Stimulated activated CD4-positive, alpha-beta T cell treated with anti-CD3 and anti-CD28 coated beads, Interleukin-2, amount 100 ng/mL, for 48 hours (primary cell): ENCODE results near the gene MDC1.
"Not testable (repeated sequence)": the region's sequence is repeated elsewhere in the genome, so short reads cannot be mapped to it uniquely, and the experiment has no call there.

Experiments
- DNase-seq, 2 donors: peaks; one replicate each; pipeline ENCODE4 v3.0.0-alpha.2; 2020

The MDC1 gene, protein sequence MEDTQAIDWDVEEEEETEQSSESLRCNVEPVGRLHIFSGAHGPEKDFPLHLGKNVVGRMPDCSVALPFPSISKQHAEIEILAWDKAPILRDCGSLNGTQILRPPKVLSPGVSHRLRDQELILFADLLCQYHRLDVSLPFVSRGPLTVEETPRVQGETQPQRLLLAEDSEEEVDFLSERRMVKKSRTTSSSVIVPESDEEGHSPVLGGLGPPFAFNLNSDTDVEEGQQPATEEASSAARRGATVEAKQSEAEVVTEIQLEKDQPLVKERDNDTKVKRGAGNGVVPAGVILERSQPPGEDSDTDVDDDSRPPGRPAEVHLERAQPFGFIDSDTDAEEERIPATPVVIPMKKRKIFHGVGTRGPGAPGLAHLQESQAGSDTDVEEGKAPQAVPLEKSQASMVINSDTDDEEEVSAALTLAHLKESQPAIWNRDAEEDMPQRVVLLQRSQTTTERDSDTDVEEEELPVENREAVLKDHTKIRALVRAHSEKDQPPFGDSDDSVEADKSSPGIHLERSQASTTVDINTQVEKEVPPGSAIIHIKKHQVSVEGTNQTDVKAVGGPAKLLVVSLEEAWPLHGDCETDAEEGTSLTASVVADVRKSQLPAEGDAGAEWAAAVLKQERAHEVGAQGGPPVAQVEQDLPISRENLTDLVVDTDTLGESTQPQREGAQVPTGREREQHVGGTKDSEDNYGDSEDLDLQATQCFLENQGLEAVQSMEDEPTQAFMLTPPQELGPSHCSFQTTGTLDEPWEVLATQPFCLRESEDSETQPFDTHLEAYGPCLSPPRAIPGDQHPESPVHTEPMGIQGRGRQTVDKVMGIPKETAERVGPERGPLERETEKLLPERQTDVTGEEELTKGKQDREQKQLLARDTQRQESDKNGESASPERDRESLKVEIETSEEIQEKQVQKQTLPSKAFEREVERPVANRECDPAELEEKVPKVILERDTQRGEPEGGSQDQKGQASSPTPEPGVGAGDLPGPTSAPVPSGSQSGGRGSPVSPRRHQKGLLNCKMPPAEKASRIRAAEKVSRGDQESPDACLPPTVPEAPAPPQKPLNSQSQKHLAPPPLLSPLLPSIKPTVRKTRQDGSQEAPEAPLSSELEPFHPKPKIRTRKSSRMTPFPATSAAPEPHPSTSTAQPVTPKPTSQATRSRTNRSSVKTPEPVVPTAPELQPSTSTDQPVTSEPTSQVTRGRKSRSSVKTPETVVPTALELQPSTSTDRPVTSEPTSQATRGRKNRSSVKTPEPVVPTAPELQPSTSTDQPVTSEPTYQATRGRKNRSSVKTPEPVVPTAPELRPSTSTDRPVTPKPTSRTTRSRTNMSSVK (N-terminal part only)

DNA sequence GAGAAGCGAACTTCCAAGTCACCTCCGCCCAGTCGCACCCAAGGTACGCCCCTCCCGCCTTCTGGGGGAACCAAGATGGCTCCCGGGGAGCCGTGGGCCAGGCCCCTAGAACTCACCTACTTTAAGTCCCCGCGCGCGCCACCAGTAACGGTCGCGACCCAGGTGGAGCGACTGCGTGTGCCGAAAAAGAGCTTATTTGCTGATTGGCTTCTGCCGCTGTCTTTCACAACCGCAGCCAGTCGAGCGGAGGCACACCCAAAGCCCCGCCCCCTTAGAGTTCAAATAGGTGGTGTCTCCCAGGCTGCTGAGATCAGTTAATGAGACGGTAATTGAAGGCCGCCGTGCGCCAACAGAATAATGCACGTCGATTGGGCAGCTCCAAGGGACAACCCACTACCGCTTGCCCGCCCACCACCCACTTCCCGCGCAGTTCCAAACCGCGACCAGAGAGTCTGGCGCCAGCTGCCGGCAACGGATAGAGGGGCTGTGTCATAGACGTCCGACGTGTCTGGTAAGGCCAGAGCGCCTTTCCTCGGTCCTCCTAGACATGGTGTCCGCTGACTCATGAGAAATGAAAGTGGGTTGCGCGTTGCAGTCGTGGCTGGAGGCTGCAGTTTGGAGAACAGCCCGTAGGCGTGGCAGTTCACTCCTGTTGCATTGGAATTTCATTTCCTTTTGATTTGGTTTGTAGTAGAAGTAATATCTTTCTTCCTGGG is at the start of gene MDC1:
TSS of gene MDC1 (minus strand) at position 153 of the 716 bp plus-strand sequence. CDS start 2,106 bp downstream, outside the sequence.
- DNase-seq, result peak; percentile 95 to 96

DNA sequence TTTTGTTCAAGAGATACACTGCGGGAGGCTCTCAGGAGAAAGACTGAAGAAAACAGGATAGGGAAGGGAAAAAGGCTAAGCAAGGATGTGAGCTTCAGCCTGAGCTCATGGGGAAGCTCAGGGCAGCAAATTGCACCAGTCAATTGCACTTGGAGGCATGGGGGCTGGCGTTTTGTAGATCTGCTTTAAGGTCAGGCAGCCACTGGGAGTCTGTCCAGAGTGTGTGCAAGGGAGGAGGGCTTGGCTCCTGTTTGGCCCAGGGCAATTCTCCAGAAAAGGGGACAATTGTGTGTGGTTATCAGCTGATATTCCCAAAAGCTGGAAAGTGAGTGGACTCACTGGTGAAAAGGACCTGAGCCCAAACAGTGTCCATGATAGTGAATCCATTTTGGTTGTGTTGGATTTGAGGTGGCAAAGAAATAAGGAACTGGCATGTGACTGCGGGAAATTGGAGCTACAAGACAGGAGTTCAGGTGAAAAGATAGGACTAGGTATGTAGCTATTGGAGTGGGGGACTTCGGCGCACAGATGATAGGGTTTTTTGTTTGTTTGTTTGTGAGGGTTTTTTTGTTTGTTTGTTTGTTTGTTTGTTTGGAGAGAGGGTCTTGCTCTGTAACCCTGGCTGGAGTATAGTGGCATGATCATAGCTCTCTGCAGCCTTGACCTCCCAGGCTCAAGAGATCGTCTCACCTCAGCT is 49.5 kb upstream of the MDC1 start:
- DNase-seq, result no peak

DNA sequence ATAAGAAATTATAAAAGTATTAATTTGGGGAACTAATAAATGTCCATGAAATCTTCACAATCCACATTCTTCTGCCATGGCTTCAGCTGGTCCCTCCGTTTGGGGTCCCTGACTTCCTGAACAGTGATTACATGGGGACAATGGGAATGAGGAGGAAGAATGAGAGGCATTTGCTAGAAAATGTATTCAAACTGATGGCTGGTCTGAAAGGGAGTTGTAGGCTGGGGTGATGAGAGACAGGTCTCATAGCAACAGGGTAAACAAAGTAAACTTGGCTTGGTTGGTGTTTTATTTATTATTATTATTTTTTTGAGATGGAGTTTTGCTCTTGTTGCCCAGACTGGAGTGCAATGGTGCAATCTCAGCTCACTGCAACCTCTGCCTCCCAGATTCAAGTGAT is 48.4 kb upstream of the MDC1 start:
- DNase-seq, result not testable (repeated sequence)

DNA sequence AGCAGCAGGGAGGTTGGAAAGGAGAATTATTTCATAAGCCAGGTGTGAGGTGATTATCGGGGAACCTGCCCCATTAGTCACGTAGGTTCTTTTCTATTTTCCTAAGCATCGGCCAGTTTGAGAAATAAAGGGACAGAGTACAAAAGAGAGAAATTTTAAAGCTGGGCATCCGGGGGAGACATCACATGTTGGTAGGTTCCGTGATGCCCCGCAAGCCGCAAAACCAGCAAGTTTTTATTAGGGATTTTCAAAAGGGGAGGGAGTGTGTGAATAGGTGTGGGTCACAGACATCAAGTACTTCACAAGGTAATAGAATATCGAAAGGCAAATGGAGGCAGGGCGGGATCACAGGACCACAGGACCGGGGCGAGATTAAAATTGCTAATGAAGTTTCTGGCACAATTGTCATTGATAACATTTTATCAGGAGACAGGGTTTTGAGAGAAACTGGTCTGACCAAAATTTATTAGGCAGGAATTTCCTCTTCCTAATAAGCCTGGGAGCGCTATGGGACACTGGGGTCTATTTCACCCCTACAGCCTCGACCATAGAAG is 47.5 kb upstream of the MDC1 start:
- DNase-seq, result not testable (repeated sequence)

DNA sequence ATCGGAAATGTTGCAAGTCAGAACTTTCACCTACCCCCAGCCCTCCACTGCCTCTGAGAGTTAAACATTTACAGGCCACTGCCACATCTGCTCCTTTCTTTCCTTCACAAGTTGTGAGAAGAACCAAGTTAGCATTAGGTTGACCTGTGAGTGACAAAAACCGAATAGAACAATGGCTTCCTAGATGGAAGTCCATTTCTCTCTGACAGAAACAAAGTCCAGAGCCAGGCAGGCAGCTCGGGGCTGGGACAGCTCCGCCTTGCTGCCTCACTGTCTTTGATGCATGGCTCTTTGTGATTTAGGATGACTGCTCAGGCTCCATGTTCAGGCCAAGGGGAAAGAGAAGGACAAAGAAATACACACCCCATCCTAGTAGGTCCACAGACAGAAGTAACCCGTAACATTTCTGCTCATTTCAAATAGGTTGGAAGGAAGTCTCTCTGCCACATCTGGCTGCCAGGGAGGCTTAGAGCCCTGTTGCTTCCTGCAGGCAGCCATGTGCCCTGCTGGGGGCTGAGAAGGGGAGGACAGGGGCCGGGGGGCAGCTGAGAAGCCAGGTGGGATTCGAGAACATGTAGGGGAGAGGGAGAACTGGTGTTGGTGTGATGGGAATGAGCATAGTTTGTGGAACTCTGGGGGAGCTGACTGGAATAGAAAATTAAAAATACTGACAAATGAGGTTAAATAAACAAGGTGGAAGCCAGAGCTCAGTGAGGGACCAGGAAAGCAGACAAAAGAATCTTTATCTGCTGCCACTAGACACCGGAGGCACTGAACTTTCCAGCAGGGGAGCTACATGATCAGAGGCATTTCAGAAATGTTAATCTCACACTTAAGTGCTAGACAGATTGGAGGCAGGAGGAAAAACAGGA is 46.8 kb upstream of the MDC1 start:
- no peak for DNase-seq

DNA sequence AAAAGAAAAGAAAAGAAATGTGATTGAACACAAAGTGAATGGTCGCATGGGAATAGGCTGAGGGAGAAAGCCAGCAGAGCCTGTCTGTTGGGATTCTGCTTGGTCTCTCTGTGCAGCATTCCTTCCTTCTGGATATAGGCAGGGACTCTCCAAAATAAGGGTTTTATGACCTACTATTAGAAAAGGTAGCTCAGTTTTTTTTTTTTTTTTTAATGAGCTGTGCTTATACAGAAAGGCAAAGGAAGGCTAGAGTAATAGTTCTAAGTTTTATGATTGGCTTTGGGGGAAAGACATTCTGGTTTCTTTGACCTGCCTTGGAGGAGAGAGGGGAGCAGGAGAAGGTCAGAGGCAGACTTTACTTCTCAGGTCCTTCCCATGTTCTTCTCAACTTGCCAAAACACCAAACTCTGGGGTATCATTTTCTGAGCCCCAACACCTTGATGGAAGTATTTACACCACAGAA is 46.1 kb upstream of the MDC1 start:
- no peak for DNase-seq

DNA sequence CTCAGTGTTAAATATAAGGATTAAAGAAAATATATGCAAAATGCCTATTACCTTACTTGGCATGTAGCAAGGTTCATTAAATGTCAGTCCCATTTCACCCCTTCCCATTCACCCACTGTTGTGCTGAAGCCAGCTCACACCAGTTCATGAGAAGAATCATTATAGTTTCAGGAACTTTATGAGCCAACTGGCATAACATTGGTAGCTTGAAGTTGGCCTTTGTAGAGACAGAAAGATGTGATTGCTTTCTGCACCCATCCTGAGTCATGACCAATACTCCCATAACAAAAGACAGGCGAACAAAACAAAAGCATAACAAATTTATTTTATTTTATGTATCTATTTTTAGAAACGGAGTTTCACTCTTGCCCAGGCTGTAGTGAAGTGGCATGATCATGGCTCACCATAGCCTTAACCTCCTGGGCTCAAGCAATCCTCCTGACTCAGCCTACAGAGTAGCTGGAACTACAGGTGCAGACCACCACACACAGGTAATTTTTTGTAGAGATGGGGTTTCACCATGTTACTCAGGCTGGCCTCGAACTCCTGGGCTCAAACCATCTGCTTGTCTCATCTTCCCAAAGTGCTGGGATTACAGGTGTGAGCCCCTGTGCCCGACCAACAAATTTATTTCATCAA is 44.8 kb upstream of the MDC1 start:
- no peak for DNase-seq

DNA sequence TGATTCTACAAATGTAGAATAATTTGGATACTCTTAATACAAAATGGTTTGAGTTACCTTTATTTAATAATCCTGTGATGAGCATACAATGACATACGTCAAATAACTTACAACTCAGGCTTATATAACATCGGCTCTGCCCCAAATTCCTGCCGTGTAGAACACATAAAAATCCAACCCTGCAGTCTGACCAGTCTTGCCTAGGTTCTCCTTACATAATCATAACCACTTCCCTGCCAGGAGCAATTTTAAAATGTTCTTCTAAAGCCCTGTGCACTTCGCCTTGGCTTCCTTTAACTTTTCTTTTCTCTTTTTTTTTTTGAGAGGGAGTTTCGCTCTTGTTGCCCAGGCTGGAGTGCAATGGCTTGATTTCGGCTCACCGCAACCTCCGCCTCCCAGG is 43.5 kb upstream of the MDC1 start:
- no peak for DNase-seq

DNA sequence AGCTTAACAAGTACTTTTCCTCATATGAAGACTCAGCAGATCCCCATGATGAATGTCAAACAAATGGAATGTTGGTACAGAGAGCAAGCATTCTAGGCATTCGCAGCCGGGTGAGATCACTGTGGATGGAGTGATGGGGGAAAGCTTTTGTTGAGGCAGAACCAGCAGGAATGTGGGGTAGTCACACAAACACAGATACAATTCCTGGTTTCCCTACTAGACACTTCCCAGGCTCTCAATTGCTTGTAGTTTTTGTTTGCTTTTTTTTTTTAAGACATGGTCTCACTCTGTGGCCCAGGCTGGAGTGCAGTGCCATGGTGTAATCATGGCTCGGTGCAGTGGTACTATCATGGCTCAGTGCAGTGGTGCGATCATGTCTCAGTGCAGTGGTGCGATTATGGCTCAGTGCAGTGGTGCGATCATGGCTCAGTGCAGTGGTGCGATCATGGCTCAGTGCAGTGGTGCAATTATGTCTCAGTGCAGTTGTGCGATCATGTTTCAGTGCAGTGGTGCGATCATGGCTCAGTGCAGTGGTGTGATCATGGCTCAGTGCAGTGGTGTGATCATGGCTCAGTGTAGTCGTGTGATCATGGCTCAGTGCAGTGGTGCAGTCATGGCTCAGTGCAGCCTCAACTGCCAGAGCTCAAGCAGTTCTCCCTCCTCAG is 42.6 kb upstream of the MDC1 start:
- DNase-seq, result no peak

DNA sequence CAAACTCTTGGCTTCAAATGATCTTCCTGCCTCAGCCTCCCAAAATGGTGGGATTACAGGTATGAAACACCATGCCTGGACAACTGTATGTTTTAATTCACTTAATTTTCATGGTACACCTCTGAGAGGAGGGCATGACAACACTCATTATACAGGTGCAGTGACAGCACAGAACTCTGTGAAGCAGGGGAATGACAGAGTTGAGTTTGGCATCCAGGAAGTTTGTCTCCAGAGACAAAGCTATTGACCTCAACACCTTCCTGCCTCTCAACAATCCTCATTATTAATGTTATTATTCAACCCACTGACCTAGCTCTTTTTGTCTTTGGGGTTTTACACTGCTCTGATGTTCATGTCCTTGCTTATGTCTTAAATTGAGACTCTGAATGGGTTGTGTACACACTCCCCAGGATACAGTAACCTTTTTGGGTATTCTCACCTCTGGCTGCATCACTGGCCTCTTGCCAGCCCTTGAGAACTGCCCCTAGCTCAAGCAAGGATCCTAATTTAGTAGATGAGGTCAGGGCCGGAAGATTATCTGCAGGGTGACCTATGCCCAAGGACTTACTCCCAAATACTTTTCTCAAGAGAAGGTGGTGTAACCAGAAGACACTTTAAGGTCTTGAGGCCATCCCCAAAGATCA is 40.3 kb upstream of the MDC1 start:
- DNase-seq, result no peak

DNA sequence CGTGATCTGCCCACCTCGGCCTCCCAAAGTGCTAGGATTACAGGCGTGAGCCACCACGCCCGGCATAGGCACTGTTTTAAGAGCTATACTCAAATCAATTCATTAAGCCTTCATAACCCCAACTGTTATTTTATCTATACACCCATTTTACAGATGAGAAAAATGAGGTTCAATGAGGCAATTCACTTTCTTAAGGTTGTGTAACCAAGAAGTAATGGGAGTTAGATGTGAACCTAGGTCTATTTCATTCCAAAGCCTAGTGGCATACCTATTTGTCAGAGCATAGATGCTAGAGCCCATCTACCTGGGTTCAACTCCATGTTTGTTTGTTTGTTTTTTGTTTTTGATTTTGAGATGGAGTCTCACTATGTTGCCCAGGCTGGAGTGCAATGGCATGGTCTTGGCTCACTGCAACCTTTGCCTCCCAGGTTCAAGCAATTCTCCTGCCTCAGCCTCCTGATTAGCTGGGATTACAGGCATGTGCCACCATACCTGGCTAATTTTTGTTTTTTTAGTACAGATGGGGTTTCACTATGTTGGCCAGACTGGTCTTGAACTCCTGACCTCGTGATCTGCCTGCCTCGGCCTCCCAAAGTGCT is 39.4 kb upstream of the MDC1 start:
- DNase-seq, result not testable (repeated sequence)

DNA sequence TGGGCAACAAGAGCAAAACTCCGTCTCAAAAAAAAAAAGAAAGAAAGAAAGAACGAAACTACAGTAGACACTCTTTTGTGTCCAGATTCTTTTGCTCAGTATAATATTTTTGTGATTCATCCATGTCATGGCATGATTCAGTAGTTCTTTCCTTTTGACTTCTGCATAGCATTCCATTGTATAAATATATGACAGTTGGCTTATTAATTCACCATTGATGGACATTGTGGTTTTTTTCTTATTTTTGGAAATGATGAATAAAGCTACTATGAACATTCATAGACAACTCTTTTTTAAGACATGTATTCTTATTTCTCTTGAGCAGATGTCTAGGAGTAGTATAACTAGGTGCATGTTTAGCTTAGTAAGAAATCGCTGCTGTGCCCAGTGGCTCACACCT is 37.5 kb upstream of the MDC1 start:
- DNase-seq, result no peak

DNA sequence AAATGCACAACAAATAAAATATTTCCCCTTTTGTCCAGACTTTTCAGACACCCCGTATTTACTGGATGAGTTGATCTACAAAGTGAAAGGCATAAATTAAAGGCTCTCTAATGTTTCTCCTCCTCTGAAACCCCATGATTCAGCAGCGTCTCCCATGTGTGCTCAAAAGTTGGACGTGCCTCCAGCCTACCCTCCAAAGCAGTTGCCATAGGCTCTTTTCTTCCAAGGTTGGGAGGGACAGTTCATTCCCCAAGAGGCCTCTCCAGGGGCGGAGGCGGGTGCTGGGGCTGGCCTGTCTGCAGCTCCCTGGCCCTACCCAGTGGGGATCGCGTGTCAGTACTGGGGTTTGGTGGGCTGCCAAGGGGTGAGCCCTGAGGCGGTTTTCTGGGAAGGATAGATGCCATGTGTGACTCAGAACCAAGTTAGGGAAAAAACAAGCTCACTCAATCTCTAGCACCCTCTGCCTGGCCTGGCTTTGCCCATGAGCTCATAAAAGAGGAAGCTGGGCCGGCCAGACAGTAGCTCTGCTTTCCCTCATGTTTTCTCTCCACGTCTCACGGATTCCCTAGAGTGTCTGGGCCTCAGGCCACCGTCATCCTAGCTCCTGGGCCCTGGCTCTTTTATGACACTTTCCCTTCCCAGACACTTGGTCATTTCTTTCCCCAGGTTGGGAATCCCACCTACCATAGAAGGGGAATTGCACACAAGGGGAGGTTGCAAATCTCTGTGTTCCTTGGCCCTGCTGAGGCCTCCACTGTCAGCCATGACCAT is 35.3 kb upstream of the MDC1 start:
- DNase-seq, result no peak

DNA sequence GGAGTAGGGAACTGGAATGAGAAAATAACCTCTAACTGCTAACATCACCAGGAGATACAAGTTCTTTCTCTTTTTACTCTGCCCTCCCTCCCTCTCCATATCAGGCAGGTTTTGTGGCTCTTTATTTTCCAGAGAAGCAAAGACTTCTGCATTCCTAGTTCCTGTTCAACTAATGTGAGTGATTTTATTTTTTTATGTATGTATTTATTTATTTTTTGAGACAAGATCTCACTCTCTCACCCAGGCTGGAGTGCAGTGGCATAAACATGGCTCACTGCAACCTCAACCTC is 33.2 kb upstream of the MDC1 start:
- no peak for DNase-seq

DNA sequence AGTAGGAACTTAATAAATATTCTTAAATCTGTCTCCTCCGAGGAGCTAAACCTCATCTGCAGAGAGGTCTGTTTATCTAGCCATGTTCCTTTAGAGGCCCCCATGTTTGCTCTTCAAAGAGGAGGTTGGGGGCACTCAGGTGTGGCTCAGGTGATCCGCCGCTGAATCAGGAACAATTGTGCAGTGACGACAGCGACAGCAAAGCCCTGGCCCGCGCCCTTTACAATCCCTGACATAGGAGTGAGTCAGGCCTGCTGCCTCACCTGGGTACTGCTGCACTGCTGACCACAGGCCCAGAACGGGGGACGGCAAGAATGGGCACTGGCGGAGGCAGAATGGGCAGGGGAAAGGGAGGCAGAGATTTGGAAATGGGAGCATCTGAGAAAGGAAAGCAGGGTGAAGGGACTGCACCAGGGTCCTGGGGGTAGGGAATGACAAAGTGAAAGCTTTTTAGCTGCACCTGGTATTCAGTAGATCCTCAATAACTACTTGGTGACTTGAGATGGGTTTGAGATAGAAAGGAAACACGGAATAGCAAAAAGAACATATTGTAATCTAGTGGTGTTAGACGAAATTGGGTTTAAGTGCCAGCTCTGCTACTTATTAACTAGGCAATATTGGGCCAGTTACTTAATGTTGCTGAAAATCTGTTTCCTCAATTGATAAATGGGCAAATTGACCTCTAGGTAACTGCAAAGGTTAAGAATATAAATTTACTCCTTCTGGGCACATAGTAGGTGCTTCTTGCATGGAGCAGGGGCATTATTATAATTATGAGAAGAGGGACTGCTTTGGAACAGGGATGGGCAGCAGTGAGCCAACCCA is 32.7 kb upstream of the MDC1 start:
- no peak for DNase-seq

DNA sequence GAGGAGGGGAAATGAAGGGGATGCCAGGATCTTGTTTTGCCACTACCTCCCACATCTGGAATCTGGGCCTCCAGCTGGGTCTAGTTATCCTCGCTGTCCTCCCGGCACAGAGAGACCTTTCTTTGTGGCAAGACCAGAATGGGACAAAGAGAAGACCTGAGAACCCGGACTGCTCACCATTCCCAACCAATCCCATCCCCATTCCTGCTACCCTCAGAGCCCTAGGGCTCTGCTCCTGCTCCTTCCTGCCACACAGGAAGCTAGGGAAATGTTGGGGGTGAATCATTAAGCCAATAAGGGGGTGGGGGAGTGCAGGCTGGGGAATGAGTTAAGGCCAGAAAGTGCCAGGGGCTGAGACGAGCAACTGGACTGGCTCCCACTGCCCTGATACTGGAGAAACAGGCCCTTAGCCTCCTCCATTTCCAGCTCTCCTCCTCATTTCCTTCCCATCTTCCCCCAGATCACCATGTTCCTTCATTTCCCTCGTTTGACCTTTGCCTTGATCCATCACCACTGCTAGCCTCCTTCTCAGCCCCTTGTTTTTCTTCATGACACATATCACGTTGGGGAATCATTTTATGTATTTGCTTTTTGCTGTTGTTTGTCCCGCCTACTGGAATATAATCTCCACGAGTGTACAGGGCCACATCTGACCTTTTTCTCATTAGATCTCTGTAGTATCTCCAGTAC is 31.9 kb upstream of the MDC1 start:
- DNase-seq, result no peak
